Ishikawa (cell line): ENCODE measurements around the gene AGPAT4.

Experiments
- CEBPB ChIP-seq: IDR thresholded peaks from 2 replicates; pipeline ENCODE4 v1.6.1; 2012
- CREB1 ChIP-seq: IDR thresholded peaks from 2 replicates; pipeline ENCODE4 v1.6.1; 2012; ENCODE audit warnings: low read depth
- EGR1 ChIP-seq: IDR thresholded peaks from 2 replicates; pipeline ENCODE4 v1.6.1; 2012
- EP300 ChIP-seq: IDR thresholded peaks from 2 replicates; pipeline ENCODE4 v1.6.1; 2012; ENCODE audit warnings: borderline replicate concordance
- FOXM1 ChIP-seq: IDR thresholded peaks from 2 replicates; pipeline ENCODE4 v1.6.1; 2012; ENCODE audit warnings: low read depth, borderline replicate concordance
- NFIC ChIP-seq: IDR thresholded peaks from 2 replicates; pipeline ENCODE4 v1.6.1; 2012
- RAD21 ChIP-seq: IDR thresholded peaks from 2 replicates; pipeline ENCODE4 v1.6.1; 2012; ENCODE audit warnings: low read depth
- REST ChIP-seq: IDR thresholded peaks from 2 replicates; pipeline ENCODE4 v1.6.1; 2012; ENCODE audit warnings: low read depth, mild to moderate bottlenecking
- TAF1 ChIP-seq: IDR thresholded peaks from 2 replicates; pipeline ENCODE4 v1.6.1; 2012; ENCODE audit warnings: low read depth, mild to moderate bottlenecking
- TCF12 ChIP-seq: IDR thresholded peaks from 2 replicates; pipeline ENCODE4 v1.6.1; 2012; ENCODE audit warnings: low read depth
- TEAD4 ChIP-seq: IDR thresholded peaks from 2 replicates; pipeline ENCODE4 v1.6.1; 2012
- YY1 ChIP-seq: IDR thresholded peaks from 2 replicates; pipeline ENCODE4 v1.6.1; 2012; ENCODE audit warnings: low read depth
- ZBTB7A ChIP-seq: IDR thresholded peaks from 2 replicates; pipeline ENCODE4 v1.6.1; 2012; ENCODE audit warnings: low read depth
- TF ChIP-seq, protein P1 (sequence below): IDR thresholded peaks from 2 replicates; pipeline ENCODE4 v1.6.1; 2012
- TF ChIP-seq, protein P2 (sequence below): IDR thresholded peaks from 2 replicates; pipeline ENCODE4 v1.6.1; 2012

Gene AGPAT4

GRCh38 chr6:161274488-161274858, 612 bp upstream of the AGPAT4 start:
- no peak for TF ChIP-seq CEBPB

DNA sequence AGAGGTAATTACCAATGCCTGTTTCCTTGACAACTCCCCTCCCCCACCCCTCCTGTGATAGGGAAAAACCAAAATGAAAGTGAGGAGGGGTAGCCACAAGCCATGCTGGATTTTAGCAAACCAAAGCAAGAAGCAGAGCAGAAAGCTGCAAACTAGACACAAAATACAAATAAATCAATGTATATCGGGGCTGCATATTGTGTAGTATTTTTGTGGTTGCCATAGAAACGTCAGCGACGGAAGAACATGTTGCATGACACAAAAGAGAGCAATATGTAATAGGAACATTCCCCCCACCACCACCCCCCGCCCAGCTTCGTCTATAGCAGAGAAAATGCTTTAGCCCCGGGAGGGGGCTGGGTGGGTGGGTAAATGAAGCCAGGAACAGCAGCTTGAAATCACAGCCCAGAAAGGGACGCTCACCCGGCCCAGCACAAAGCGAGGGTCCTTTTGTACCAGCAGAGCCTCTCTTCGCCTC, 548 bp downstream of the AGPAT4 start:
- TF ChIP-seq EP300: no peak
- no peak for TF ChIP-seq RAD21
- TF ChIP-seq, protein P1, sequence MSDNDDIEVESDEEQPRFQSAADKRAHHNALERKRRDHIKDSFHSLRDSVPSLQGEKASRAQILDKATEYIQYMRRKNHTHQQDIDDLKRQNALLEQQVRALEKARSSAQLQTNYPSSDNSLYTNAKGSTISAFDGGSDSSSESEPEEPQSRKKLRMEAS: no peak
- no peak for TF ChIP-seq TAF1
- no peak for TF ChIP-seq YY1
- no peak for TF ChIP-seq CEBPB
- no peak for TF ChIP-seq ZBTB7A

DNA sequence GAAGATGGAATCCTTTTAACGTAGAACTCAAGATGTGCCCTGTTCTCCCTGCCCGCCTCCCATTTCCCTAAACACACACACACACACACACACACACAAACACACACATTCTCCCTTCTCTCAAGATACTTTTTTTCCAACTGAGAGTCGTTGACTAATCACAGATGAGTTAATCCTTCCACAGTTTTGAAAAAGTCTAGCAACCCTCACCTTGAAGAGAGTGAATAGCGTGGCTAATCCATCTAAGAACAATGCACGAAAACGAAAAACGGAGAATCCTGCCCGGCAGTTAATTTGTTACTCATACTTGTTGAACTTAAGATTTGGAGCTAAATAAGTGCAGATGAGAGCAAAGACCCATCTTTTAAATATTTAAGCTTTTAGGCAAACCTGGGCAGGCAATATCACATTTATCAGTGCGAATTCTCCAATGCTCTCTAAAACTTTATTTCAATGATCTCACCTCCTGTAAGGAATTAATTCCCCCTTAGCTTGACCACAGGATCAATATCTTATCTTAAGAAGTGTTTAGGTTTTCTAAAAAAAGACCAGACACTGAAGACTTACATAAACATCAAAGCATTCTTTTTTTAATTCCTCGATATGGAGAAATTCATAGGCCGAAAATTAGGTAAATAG, 1.1 kb downstream of the AGPAT4 start:
- TF ChIP-seq CREB1 (no peak), REST (no peak), NFIC (no peak), TEAD4 (no peak), EP300 (no peak), EGR1 (no peak), TAF1 (no peak), ZBTB7A (no peak), RAD21 (no peak), FOXM1 (no peak)
- TF ChIP-seq, protein P1: no peak

GRCh38 chr6:161271343-161272030, 2.4 kb downstream of the AGPAT4 start:
- TF ChIP-seq EGR1 (no peak), YY1 (no peak), ZBTB7A (no peak), FOXM1 (no peak), CREB1 (no peak), REST (no peak), NFIC (no peak), RAD21 (no peak), EP300 (no peak), TAF1 (no peak), TCF12 (no peak), TEAD4 (no peak), CEBPB (no peak)
- TF ChIP-seq, protein P2, sequence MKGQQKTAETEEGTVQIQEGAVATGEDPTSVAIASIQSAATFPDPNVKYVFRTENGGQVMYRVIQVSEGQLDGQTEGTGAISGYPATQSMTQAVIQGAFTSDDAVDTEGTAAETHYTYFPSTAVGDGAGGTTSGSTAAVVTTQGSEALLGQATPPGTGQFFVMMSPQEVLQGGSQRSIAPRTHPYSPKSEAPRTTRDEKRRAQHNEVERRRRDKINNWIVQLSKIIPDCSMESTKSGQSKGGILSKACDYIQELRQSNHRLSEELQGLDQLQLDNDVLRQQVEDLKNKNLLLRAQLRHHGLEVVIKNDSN: no peak
- TF ChIP-seq, protein P1: no peak

GRCh38 chr6:161270116-161270515, 3.7 kb downstream of the AGPAT4 start:
- no peak for TF ChIP-seq CEBPB
- TF ChIP-seq, protein P2: no peak

GRCh38 chr6:161269310-161269709, 4.6 kb downstream of the AGPAT4 start:
- TF ChIP-seq FOXM1: no peak
- no peak for TF ChIP-seq EP300
- no peak for TF ChIP-seq REST
- TF ChIP-seq EGR1: no peak
- no peak for TF ChIP-seq YY1
- TF ChIP-seq RAD21: no peak
- no peak for TF ChIP-seq ZBTB7A
- TF ChIP-seq CEBPB: no peak
- TF ChIP-seq, protein P1: no peak
- TF ChIP-seq TAF1: no peak
- no peak for TF ChIP-seq TCF12
- no peak for TF ChIP-seq NFIC
- TF ChIP-seq TEAD4: no peak
- TF ChIP-seq, protein P2: no peak
- TF ChIP-seq CREB1: no peak
